OCI-LY7 (cell line): ENCODE data around the gene RIOK3. TPM values are rescaled to one million over a fixed set of nuclear protein-coding genes. Genes with fewer than 3 reads are reported as not detected.

ENCODE experiments used
- BruUV-seq: library from RNA; stranded (reverse); fragments of 400-500 nt; replicated peaks from 2 replicates; lab custom pipeline; 2021; lab: Mats Ljungman, UMichigan
- CTCF ChIA-PET: fragments of 300-600 bp; sonication (Branson Sonifier 250); formaldehyde crosslinking; loops from one replicate; lab custom pipeline; 2022; ENCODE audit warnings: antibody characterized with exemption; ENCODE audit not compliant: unreplicated experiment; lab: Charles Lee
- POLR2A ChIA-PET: fragments of 300-600 bp; sonication (Branson Sonifier 250); formaldehyde crosslinking; loops from one replicate; lab custom pipeline; 2022; ENCODE audit warnings: antibody characterized with exemption; lab: Charles Lee
- DNase-seq: peaks from one replicate; pipeline ENCODE4 v3.0.0-alpha.2; 2015; ENCODE audit warnings: low spot score
- H2AFZ ChIP-seq: fragments of 200-600 bp; sonication (generic), shearing (Covaris generic); 2 replicates; pipeline ENCODE4 v1.6.1; 2014; ENCODE audit warnings: mild to moderate bottlenecking, antibody characterized with exemption, low read length, moderate library complexity
- H3K27ac ChIP-seq: fragments of 200-600 bp; sonication (generic); 2 replicates; pipeline ENCODE4 v1.5.1; 2014; ENCODE audit warnings: mixed run types, low read depth, mild to moderate bottlenecking, moderate library complexity, low read length, inconsistent platforms; ENCODE audit not compliant: poor library complexity, severe bottlenecking
- H3K36me3 ChIP-seq: fragments of 200-600 bp; sonication (generic); 2 replicates; pipeline ENCODE4 v1.6.1; 2014; ENCODE audit warnings: mild to moderate bottlenecking, antibody characterized with exemption, low read length, moderate library complexity, mixed read lengths; ENCODE audit not compliant: insufficient read depth
- H3K4me1 ChIP-seq: fragments of 200-600 bp; sonication (generic); 2 replicates; pipeline ENCODE4 v1.5.1; 2014; ENCODE audit warnings: mild to moderate bottlenecking, low read length; ENCODE audit not compliant: insufficient read depth, poor library complexity, severe bottlenecking
- H3K4me2 ChIP-seq: fragments of 200-600 bp; sonication (generic); 2 replicates; pipeline ENCODE4 v1.6.1; 2014; ENCODE audit warnings: mild to moderate bottlenecking, low read length
- H3K4me3 ChIP-seq: fragments of 200-600 bp; sonication (generic); 2 replicates; pipeline ENCODE4 v1.5.1; 2014; ENCODE audit warnings: mild to moderate bottlenecking, low read depth, low read length; ENCODE audit not compliant: poor library complexity, severe bottlenecking
- H3K79me2 ChIP-seq: fragments of 200-600 bp; sonication (generic); 2 replicates; pipeline ENCODE4 v1.6.1; 2016; ENCODE audit warnings: low read depth, mild to moderate bottlenecking, low read length, moderate library complexity, mixed read lengths; ENCODE audit not compliant: insufficient read depth
- H3K9me2 ChIP-seq: fragments of 200-600 bp; sonication (generic); 2 replicates; pipeline ENCODE4 v1.6.1; 2016; ENCODE audit warnings: mild to moderate bottlenecking, low read length, mixed read lengths; ENCODE audit not compliant: insufficient read depth
- H3K9me3 ChIP-seq: fragments of 200-600 bp; sonication (generic); 2 replicates; pipeline ENCODE4 v1.6.1; 2014; ENCODE audit warnings: mild to moderate bottlenecking, mixed run types, low read length, mixed read lengths
- H4K20me1 ChIP-seq: fragments of 200-600 bp; sonication (generic); 2 replicates; pipeline ENCODE4 v1.6.1; 2014; ENCODE audit warnings: mild to moderate bottlenecking, antibody characterized with exemption, low read length, moderate library complexity, mixed read lengths; ENCODE audit not compliant: insufficient read depth
- EZH2phosphoT487 ChIP-seq: fragments of 200-600 bp; sonication (generic); IDR thresholded peaks from 2 replicates; pipeline ENCODE4 v1.6.1; 2018; ENCODE audit warnings: low read depth, borderline replicate concordance, mild to moderate bottlenecking, mixed run types, antibody characterized with exemption, low read length, moderate library complexity, mixed read lengths
- intact Hi-C: fragments of 100-400 bp; cut with micrococcal nuclease; formaldehyde crosslinking; loops from one replicate; pipeline ENCODE4 v1.10.0; 2022; ENCODE audit not compliant: unreplicated experiment
- total RNA-seq, 2 experiments: library from RNA; depleted of rRNA in 1 of 2; stranded (reverse); fragments of >200 nt in 1 of 2; shearing (Covaris generic) in 1 of 2; gene quantifications; 2 replicates each; pipeline ENCODE4 v1.2.3, GENCODE V29; 2014 to 2022
- TF ChIP-seq, protein P1 (sequence below): fragments of 200-600 bp; sonication (generic); conservative IDR thresholded peaks from 2 replicates; pipeline ENCODE4 v1.5.1; 2014; ENCODE audit warnings: mild to moderate bottlenecking, antibody characterized with exemption, low read length, moderate library complexity, mixed read lengths

Gene RIOK3
- total RNA-seq, 2 experiments from 2014 or later: 26.6 to 52.4 TPM

- Histone ChIP-seq H3K4me3 (peak overlapping the region; percentile 87), H3K79me2 (peaks cover 51% of the 10 kb centered on the region), H3K9me2 (no peaks in the 10 kb centered on the region), H3K4me2 (peak overlapping the region; percentile 88), H4K20me1 (peaks cover 9% of the 10 kb centered on the region), H2AFZ (peak overlapping the region; percentile 97; the same call in 1 of the 2 replicates), H3K9me3 (no peaks in the 10 kb centered on the region), H3K27ac (peak overlapping the region; percentile 12), H3K4me1 (peaks cover 17% of the 10 kb centered on the region), H3K36me3 (peaks cover 21% of the 10 kb centered on the region)
- intact Hi-C loops: loop anchor here (1.0 to 2.0 kb wide), 2 partner anchors 30 to 45 kb away; no protein-coding TSS in a partner anchor
- TF ChIP-seq EZH2phosphoT487: no peak
- TF ChIP-seq, protein P1, sequence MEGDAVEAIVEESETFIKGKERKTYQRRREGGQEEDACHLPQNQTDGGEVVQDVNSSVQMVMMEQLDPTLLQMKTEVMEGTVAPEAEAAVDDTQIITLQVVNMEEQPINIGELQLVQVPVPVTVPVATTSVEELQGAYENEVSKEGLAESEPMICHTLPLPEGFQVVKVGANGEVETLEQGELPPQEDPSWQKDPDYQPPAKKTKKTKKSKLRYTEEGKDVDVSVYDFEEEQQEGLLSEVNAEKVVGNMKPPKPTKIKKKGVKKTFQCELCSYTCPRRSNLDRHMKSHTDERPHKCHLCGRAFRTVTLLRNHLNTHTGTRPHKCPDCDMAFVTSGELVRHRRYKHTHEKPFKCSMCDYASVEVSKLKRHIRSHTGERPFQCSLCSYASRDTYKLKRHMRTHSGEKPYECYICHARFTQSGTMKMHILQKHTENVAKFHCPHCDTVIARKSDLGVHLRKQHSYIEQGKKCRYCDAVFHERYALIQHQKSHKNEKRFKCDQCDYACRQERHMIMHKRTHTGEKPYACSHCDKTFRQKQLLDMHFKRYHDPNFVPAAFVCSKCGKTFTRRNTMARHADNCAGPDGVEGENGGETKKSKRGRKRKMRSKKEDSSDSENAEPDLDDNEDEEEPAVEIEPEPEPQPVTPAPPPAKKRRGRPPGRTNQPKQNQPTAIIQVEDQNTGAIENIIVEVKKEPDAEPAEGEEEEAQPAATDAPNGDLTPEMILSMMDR: no peak
- ChIA-PET CTCF (interaction anchor here (1.4 kb wide), 1 partner anchor 45 kb away, joined by 6 read pairs; no protein-coding TSS in a partner anchor), POLR2A (interaction anchor here (0.6 to 2.4 kb wide), 15 partner anchors 9 to 488 kb away, joined by 3 to 13 read pairs (median 3); no protein-coding TSS in a partner anchor)
- DNase-seq: peak; percentile 29
- BruUV-seq: no TSS peak
Observed at GRCh38 chr18:23453680-23454058, 582 bp downstream of the RIOK3 start.

- Histone ChIP-seq H4K20me1 (peaks cover 21% of the 10 kb centered on the region), H3K4me1 (peaks cover 16% of the 10 kb centered on the region), H3K36me3 (peaks cover 29% of the 10 kb centered on the region), H3K79me2 (peaks cover 80% of the 10 kb centered on the region), H3K4me3 (no peak overlapping the region), H3K27ac (no peak overlapping the region), H2AFZ (no peak overlapping the region), H3K9me3 (no peaks in the 10 kb centered on the region), H3K9me2 (no peaks in the 10 kb centered on the region), H3K4me2 (no peak overlapping the region)
- DNase-seq: no peak
- CTCF ChIA-PET: no interaction called here
- no peak for TF ChIP-seq EZH2phosphoT487
- TF ChIP-seq, protein P1: no peak
- POLR2A ChIA-PET: interaction anchor here (0.6 to 1.2 kb wide), 3 partner anchors 14 to 212 kb away, joined by 3 to 7 read pairs (median 4); no protein-coding TSS in a partner anchor
- intact Hi-C loops: no loop called here
- no TSS peak for BruUV-seq
Observed at GRCh38 chr18:23456835-23457234, 3.7 kb downstream of the RIOK3 start.

DNA sequence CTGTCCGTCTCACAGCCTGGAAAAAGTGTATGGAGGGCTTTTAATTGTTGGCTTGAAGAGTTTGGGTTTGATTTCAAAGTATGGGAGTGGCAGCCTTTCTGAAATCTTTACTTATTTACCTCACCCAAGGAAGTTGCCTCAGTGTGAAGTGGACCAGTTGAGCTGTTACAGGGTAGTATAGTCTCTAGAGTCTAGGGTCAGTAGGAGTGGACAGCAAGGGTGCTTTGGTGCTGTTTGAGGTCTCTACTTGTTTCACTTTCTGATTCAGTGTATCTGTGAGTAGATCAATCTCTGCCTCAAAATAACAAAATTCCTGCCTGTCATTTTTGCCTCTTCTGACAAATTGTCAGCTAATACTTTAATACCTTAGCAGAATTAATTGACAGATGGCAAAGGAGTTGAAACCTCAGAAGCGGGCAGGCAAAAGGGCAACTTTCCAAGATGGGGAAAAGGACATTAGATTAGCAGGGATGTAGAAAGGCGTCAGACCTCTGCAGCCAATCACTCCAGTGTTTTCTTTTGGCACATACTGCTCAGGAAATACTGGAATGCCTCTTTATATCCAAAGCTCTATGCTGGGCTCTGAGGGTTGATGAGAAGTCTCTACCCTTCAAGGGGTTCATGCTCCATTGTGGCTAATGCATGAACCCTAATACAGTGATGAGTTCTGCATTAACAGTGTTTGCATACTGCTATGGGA is 5.9 kb downstream of the RIOK3 start:
- Histone ChIP-seq H4K20me1 (peaks cover 17% of the 10 kb centered on the region), H3K4me2 (no peak overlapping the region), H3K9me2 (no peaks in the 10 kb centered on the region), H3K27ac (no peak overlapping the region), H3K9me3 (no peaks in the 10 kb centered on the region), H3K4me3 (no peak overlapping the region), H3K36me3 (peaks cover 49% of the 10 kb centered on the region), H3K79me2 (peaks cover 72% of the 10 kb centered on the region), H3K4me1 (peaks cover 8% of the 10 kb centered on the region), H2AFZ (no peak overlapping the region)
- CTCF ChIA-PET: no interaction called here
- DNase-seq: no peak
- intact Hi-C loops: no loop called here
- POLR2A ChIA-PET: no interaction called here
- no TSS peak for BruUV-seq
- no peak for TF ChIP-seq EZH2phosphoT487
- TF ChIP-seq, protein P1: no peak
